ENCODE data around the gene VPS35L.
"Not testable (repeated sequence)": the region's sequence is repeated elsewhere in the genome, so short reads cannot be mapped to it uniquely, and the experiment has no call there.

The VPS35L gene

DNA sequence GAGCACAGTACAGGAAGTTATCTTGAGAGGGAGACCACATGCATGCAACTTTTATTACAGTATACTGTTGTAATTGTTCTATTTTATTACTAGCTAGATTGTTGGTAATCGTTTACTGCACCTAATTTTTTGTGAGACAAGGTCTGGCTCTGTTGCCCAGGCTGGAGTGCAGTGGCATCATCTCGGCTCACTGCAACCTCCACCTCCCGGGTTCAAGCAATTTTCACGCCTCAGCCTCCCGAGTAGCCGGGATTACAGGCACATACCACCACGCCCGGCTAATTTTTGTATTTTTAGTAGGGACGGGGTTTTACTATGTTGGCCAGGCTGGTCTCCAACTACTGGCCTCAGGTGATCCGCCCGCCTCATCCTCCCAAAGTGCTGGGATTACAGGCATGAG, 161.2 kb downstream of the VPS35L start:
- DNase-seq = not testable (repeated sequence)

DNA sequence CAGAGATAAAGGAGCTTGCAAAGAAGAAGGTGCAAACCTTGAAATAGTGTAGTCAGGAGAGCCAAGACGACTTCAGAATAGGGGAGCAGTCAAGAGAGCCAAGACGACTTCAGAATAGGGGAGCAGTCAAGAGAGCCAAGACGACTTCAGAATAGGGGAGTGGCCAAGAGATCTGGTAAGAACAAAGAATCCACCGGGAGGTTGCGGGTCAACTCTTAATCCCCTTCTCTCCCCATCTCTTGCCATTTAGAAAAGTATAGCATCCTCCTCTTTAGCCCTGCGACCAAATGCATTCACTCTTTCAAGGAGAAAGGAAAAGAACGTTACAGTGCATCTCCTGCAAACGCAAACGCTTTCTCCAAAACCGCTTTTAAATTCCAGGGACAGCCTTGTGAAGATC, 161.8 kb downstream of the VPS35L start:
- no peak for DNase-seq

DNA sequence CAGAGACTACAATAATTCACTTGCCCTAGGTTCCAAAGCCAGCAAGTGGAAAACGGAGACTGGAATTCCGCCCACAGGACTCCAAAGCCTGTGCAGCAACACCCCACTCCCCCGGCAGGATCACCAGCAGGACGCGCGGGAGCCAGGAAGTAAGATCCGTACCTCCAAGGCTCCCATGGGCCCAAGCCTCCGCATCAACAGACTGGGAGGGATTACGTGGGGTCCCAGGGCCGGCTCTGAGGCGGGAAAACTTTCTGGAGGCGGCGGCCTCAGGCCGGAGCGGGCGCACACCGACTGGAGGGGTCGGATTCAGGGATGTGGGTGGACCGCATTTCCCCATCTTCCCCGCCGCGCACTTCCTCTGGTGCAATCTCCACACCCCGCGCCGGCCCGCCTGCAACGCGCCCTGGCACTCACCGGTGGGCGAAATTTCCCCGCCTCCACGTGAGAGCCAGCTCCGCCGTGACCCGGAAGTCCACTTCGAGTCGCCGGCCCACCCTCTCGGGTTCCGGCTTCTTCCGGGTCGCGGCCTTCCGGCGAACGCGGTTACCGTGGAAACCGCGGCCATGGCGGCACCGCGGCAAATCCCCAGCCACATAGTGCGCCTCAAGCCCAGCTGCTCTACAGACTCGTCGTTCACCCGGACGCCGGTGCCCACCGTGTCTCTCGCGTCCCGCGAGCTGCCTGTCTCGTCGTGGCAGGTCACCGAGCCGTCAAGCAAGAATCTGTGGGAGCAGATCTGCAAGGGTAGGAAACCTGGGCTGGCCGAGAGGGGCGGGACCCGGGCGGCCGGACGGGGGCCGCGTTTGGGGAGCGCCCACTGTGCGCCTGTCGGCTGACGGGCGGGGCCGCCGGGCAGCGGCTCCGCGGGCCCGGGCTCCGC, 162.5 kb downstream of the VPS35L start, which contains the start of the genes IQCK and KNOP1:
Gene IQCK, plus strand, starts transcription at position 531 of the 883 bp plus-strand sequence. Its CDS starts 36 bp downstream, at position 567.
Gene KNOP1, minus strand, starts transcription at position 487 of the 883 bp plus-strand sequence. CDS start 3,192 bp downstream, outside the sequence.
- peak; percentile 81 for DNase-seq

DNA sequence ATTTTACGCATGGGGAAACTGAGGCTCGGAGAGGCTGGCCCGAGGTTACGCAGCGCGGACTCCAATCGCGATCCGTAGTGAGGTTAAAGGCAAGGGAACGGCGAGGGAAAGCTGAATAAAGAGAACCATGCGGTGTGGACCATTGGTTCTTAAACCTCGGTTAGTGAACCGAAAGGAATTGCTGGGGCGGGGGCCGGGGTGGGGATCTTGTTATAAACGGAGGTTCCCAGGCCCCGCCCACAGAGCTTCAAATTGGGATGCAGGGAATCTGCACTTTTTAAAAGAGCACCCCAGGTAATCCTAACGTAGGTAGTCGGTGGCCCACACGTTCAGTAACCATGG, 163.1 kb downstream of the VPS35L start:
- no peak for DNase-seq

DNA sequence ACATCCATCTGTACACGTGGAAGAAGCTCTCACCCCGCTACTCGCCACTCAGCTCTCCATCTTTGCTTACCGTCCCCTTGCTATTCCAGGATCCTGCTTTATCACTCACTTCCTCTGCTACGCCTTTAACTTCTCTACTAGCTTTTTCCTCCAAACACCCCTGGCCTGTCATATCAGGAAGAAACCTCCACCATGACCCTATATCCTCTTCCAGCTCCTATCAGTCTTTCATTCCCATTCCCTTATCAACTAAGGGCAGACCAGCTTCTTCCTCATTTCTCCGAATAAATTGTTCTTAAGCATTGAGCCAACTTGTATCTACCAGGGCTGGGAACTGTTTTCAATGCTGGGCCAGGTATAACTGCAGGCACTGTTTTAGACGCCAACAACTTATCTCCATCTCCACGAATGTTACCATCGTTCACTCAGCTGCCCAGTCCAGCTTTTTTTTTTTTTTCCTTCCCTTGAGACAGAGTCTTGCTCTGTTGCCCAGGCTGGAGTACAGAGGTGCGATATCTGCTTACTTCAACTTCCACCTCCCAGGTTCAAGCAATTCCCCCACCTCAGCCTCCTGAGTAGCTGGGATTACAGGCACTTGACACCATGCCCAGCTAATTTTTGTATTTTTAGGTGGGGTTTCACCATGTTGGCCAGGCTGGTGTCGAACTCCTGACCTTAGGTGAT, 166.9 kb downstream of the VPS35L start:
- DNase-seq = no peak

DNA sequence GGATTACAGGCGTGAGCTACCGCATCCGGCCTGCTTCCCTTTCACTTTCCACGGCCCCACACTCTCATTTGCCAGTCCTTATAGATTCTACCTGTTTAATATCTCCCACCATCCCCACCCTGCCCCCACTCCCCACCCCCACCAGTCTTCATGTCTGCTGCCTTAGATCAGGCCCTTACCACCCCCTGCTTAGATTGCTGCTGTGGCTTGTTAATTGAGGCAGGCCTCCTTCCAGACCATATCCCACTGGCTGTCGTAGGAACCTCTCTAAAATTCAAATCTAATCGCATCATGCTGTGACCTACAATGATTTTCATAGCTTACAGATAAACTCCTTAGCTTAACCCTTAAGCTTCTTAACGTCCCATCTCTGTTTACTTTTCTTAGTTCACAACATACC, 167.5 kb downstream of the VPS35L start:
- no peak for DNase-seq

DNA sequence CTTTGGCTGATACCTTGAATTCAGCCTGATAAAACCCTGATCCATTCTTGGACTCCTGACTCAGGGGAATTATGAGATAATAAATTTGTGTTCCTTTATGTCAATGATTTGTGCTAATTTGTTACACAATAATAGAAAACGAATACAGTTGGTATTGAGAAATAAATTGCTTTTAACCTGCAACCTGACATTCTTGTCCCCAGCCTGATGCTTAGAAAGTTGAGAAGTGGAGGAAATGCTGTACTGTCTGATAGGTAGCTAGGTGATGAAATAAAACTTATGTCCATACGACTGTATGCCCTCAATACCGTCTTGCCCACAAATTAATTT, 173.1 kb downstream of the VPS35L start:
- DNase-seq = no peak

DNA sequence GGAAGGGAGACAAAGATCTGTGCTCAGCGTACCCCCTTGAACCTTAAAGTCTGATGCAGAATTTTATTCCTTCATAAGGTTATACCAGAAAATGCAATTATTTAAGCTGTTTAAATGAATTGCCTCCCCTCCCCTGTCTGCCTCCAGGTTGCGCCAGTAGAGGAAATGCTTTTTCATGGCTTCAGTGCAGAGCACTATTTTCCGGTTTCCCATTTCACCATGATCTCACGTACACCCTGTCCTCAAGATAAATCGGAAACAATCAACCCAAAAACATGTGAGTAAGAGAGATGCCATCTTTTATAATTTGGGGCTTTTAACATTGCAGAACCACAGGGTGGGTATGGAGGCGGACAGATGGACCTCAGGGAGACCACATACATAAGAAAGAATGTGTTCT, 178.0 kb downstream of the VPS35L start:
- no peak for DNase-seq

DNA sequence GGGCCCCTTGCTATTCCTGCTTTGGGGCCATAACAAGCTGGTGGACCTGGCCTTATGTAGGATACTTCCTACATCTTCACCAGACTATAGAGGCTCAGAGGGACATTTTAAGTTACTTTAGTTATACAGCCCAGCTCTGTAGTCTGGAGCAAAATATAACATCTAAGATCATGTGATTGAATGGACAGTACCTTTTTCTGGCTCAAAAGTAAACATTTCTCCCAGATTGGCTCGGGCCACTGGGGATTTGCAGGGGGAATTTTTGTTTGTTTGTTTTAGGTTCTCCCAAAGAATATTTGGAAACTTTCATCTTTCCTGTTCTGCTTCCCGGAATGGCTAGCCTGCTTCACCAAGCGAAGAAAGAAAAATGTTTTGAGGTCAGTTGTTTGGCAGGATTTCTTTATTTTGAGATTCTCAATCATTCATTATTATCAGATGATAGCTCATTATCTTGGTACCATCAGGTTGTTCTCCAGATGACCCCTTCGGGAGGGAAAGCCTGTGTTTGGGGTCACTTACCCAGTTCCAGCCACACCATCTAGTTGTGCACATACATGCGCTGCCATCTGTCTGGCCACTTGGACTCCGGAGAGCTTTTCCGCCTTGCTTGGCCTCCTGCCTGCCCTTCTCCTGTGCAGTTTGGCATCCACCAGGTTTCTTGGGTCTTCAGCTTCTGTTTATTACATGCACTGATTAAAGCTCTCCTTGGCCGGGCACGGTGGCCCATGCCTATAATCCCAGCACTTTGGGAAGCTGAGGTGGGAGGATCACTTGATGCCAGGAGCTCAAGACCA, 179.8 kb downstream of the VPS35L start:
- no peak for DNase-seq

DNA sequence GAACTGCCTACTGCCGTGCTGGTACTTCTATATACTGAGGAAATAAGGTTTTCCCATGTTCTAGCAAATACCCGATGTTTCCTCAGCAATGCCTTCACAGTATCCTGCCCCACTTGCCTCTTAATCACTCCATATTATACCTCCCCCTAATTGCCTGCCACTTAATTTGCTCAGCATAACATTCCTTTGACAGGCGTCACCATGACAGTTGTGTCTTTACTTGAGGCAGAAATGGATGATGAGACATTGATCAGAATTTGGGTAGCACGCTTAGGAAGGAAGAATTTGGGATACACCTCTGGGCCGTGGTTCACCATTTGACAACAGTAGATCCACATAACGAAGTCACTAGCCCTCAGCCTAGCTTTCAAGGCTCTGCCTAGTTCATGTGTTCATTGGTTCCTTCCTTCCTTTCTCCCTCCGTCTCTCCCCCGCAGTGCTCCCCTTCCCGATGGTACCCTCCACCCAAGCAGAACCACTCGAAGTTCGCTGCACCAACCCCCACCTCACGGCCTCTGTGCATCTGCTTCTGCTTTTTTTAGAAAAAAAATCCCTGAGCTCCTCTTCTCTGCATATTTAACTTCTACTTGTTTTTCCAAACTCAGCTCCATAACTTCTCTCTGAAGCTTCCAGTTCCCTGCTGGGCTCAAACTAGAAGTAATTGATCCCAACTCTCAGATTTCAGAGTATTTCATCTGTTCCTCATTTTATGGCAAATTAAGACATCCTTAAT, 182.0 kb downstream of the VPS35L start:
- DNase-seq = no peak

DNA sequence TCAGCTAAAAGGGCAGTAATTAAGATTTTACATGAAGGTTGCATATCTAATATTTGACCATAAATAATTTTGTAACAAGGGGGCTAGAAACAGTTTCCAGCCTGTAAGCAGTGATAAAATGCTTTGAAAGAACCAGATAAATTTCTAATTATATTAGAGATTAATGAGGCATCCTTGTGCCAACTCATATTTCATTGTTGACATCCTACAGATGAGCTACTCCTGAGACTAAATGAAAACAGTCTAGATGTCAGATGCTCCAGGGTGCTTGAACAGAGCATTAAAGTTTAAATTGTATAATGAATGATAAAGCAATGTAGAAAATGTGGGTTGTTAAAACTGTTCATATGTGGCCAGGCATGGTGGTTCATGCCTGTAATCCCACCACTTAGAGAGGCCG, 185.9 kb downstream of the VPS35L start:
- DNase-seq = no peak

DNA sequence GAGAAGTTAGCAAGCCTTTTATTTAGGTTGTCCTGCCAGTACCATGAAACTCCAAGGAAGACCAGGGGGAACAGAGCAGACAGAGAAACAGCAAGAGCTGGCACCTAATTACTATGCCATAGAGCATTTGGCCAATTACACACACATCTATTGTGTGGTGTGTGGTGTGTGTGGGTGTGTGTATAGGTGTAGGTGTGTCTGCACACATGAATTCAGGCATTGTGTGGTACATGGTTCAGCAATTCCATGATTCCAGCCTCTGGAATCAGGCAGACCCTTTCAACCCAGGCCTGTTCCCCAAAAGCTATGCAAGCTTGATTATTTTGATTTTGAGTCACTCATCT, 188.3 kb downstream of the VPS35L start:
- no peak for DNase-seq

DNA sequence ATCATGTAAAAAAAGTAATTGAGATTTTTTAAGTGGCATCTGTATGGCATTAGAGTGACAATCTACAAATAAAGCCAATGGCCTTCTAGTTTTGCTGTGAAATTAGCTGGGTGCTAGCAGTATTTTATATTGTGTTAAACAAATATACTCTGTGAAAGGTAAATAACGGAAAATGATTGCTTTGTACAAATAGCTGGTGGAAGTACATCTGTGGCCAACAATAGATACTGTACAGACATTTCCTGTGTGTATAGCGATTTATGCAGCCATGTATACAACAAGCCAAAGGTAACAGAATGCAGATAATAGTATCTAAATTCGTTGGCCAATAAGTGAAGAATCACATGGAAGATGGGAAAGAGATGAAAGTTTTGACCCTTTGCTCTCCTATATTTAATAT, 189.2 kb downstream of the VPS35L start:
- no peak for DNase-seq

DNA sequence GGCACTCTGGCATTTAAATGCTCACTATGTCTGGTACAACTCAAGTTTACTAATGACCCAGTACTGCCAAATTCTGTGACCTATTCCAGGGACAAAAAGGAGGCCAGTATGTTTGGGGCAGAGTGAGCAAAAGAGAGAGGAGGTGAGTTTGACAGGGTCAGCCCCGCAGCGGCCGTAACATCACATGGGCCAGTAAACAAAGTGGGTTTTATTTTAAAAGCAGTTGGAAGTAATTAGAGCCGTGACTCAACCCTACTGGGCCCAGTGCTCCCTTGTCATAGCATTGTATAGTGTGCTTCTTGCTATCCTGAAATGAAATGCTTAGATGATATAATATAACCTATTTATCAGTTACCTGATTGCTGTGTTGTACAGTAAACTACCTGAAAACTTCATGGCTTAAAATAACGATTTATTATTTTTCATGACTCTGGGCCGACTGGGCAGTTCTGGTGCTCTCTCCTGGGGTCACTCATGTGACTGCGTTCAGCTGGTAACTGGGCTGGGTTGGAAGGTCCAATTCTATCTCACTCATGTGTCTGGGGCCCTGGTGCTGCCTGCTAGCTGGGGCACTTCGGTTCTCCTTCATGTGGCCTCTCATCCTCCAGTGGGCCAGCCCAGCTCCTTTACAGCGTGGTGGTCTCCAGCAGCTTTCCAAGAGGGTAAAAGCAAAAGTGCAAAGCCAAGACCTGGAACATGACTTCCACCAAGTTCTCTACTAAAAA, 189.9 kb downstream of the VPS35L start:
- no peak for DNase-seq

DNA sequence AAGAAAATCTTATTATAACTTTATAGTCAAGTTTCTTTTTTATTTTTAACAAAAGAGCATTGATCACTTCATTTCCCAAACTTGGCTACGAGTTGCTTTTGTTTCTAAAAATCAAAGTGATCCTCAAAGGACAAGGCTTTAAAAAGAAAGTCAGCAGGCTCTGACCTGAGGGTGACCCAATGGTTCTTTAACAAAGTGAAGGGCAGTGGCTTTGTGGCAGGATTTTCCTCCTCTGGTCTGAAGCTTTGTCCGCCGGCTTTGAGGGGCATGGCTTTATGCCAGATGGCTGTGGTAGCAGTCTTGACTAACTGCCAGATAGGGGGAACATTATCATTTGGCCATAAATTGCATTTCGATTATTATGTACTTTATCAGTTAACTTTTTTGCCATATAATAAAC, 191.1 kb downstream of the VPS35L start:
- DNase-seq = no peak

DNA sequence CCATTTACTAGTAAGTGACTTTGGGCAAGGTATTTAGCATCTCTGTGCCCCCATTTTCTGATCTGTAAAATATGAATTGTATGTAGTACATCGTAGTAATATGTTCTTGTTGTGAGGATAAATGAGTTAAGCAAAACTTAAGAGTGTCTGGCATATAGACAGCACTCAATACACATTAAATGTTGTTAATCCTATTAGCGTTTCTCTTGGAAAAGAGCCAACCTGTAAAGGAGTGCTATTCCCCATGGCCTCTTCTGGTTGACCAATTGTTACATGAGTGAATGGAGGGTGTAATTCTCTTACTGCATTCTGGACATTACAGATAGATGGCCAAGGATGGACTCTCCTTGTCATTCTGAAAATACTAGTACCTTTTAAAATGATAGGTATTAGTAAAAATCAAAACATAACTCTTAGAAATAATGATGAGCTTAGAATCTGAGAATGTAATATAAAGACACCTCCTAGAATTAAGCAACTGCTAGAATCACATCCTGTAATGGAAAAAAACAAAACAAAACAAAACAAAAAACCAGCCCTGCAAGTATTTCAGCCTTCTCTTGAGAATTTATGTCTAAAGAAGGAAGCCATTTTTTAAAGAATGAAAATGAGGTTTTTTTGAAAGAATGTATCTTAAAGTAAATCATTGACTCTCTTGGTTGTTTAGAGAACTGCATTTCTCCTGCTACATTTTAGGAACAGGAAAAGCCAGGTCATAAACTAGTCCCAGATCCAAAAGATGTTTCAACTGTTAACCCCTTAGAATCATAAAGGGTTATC, 193.1 kb downstream of the VPS35L start:
- no peak for DNase-seq

DNA sequence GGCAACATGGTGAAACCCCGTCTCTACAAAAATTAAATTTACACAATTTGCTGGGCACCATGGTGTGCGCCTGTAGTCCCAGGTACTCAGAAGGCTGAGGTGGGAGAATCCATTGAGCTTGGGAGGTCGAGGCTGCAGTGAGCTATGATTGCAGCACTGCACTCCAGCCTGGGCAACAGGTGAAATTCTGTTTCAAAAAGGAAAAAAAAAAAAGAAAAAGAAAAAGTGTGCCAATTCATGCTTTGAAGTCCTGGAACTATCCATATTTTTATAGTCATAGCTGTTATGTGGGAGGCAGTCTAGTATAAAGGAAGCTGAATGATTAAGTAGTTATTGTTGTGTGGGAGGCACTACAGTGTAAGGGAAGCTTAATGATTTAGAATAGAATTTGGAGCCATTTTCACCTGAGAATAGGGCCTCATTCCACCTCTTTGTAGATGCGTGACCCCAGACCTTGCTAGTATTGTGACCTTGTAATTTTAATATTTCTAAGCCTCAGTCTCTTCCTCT, 194.1 kb downstream of the VPS35L start:
- DNase-seq = no peak
